DOHH2 (cell line): ENCODE results near the gene NDUFA8.

Experiments
- CTCF ChIP-seq: fragments of 200-600 bp; sonication (generic); IDR thresholded peaks from one replicate; pipeline ENCODE4 v1.5.1; 2014; ENCODE audit warnings: antibody characterized with exemption, mild to moderate bottlenecking, low read depth, low read length; ENCODE audit not compliant: poor library complexity, severe bottlenecking
- EZH2phosphoT487 ChIP-seq: fragments of 200-600 bp; sonication (generic); IDR thresholded peaks from 2 replicates; pipeline ENCODE4 v1.6.1; 2017; ENCODE audit warnings: borderline replicate concordance, mild to moderate bottlenecking, antibody characterized with exemption, low read length, moderate library complexity, mixed read lengths

- TF ChIP-seq CTCF (no peak), EZH2phosphoT487 (no peak)
Measured at GRCh38 chr9:122164286-122164685, 4.7 kb upstream of the NDUFA8 start.
